Activated CD4-positive, alpha-beta T cell treated with anti-CD3 and anti-CD28 coated beads for 1 hour (primary cell): ENCODE results near the gene EPM2A.

ENCODE experiments used
- DNase-seq: peaks from one replicate; pipeline ENCODE4 v3.0.0-alpha.2; 2020

EPM2A gene

DNA sequence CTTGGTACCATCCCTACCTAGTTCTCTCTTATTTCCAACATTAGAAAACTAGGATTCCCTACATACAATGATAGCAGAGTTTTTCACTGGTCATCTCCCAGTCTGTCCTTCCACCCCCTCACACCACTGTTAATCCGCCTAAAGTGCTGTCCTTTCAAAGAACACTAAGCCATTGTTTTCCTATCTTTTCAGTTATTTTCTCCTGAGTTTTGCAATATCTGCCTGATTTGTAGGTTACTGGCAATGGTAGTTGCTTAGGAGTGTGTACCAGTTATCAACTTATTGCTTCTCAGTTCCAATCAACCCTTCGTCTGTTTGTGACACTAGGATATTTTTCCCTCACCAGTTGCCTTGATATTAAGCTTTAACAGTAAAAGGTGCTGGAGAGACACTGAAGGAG lies 135.0 kb downstream of the EPM2A start:
- no peak for DNase-seq

- no peak for DNase-seq
These were observed 146.3 kb downstream of the EPM2A start for GRCh38 chr6:145588981-145589380.

- no peak for DNase-seq
These were observed 148.0 kb downstream of the EPM2A start for GRCh38 chr6:145587334-145587733.

GRCh38 chr6:145583753-145584152 lies 151.6 kb downstream of the EPM2A start:
- DNase-seq: no peak
